Stimulated activated CD4-positive, alpha-beta T cell treated with anti-CD3 and anti-CD28 coated beads, Interleukin-15, amount 100 ng/mL, for 24 hours (primary cell): ENCODE measurements around the gene C12orf75.
A peak's percentile ranks its signal among the peaks of the same experiment; 100 is the strongest.

Source experiments
- DNase-seq: peaks from one replicate; pipeline ENCODE4 v3.0.0-alpha.2; 2020

The C12orf75 gene

DNA sequence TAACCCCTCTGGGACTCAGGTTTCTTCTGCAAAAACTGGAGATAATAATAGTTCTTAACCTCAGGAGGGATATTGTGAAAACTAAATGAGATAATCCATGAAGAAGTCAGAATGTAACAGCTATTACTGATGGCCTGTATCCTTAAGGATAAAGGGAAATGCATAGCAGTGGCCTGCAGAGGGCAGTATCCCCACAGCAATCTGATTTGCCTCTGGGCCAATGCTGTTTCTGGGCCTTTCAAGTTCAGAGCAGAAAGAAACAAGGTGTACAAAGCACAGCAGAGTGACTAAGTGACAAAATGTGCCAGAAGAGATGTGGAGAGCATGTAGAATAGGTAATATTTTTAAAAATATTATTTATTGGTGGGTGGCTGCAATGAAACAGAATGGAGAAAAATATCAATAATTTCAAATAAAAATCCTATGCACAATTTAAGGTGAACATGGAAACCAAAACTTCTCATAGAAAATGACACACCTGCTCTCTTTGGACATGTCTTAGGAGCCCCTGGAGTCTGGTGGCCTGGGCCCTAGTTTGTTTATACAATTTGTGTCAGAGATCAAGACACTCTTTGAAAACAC is 90.3 kb downstream of the C12orf75 start:
- DNase-seq, result peak; percentile 78
